ENCODE data around the gene AKAP5. TPM values are rescaled to one million over a fixed set of nuclear protein-coding genes. Genes with fewer than 3 reads are reported as not detected.

The AKAP5 gene
- total RNA-seq, 1 donor from 2014 or later: 2.9 TPM

- Histone ChIP-seq H3K9ac (ENCODE audit: low read length) (no peak overlapping the region), H3K4me3 (ENCODE audit: insufficient read depth, low read depth, low read length) (no peak overlapping the region), H3K9me3 (ENCODE audit: insufficient read depth, low read depth, low read length) (no peaks in the 10 kb centered on the region), H4K20me1 (ENCODE audit: insufficient read depth, low read length) (no peaks in the 10 kb centered on the region), H3K4me2 (ENCODE audit: low read length) (no peak overlapping the region), H3K27me3 (ENCODE audit: insufficient read depth, low read length) (no peaks in the 10 kb centered on the region), H2AFZ (ENCODE audit: low read depth, low read length) (no peak overlapping the region), H3K79me2 (ENCODE audit: insufficient read depth, low read length) (no peaks in the 10 kb centered on the region), H3K36me3 (ENCODE audit: insufficient read depth, low read length) (peaks cover 22% of the 10 kb centered on the region), H3K27ac (ENCODE audit: low read depth, low read length) (no peak overlapping the region), H3K4me1 (ENCODE audit: insufficient read depth, low read length) (peaks cover 24% of the 10 kb centered on the region)
- TF ChIP-seq EZH2 (IDR thresholded peaks at IDR 0.05; ENCODE audit: insufficient read depth, low read length) (no peak), CTCF (IDR thresholded peaks at IDR 0.05; ENCODE audit: insufficient read depth, low read depth, low read length) (no peak)
- peak overlapping the region; percentile 86 for H3K27ac Mint-ChIP-seq (ENCODE audit: unreplicated experiment)
- H3K36me3 Mint-ChIP-seq (ENCODE audit: low read depth, unreplicated experiment): peaks cover 20% of the 10 kb centered on the region
- H3K9me3 Mint-ChIP-seq (ENCODE audit: unreplicated experiment): no peaks in the 10 kb centered on the region
- H3K4me1 Mint-ChIP-seq (ENCODE audit: low read depth, unreplicated experiment): peaks cover 41% of the 10 kb centered on the region
- no peaks in the 10 kb centered on the region for H3K27me3 Mint-ChIP-seq (ENCODE audit: low read depth, unreplicated experiment)
- DNase-seq (ENCODE audit: low read depth): no peak
- peak overlapping the region; percentile 57 for H3K4me3 Mint-ChIP-seq (ENCODE audit: unreplicated experiment)
- FAIRE-seq: no peak
Observed at GRCh38 chr14:64444140-64444539, 21.2 kb upstream of the AKAP5 start.

GRCh38 chr14:64444984-64445845, 20.1 kb upstream of the AKAP5 start:
- no peak for TF ChIP-seq EZH2 (IDR thresholded peaks at IDR 0.05; ENCODE audit: insufficient read depth, low read length)
- no peak for TF ChIP-seq CTCF (IDR thresholded peaks at IDR 0.05; ENCODE audit: insufficient read depth, low read depth, low read length)
- H2AFZ ChIP-seq (ENCODE audit: low read depth, low read length): peak overlapping the region; percentile 23
- Mint-ChIP-seq H3K9me3 (ENCODE audit: unreplicated experiment) (no peaks in the 10 kb centered on the region), H3K4me1 (ENCODE audit: low read depth, unreplicated experiment) (peaks cover 39% of the 10 kb centered on the region), H3K4me3 (ENCODE audit: unreplicated experiment) (peak overlapping the region; percentile 36), H3K27me3 (ENCODE audit: low read depth, unreplicated experiment) (no peaks in the 10 kb centered on the region), H3K27ac (ENCODE audit: unreplicated experiment) (peak overlapping the region; percentile 86), H3K36me3 (ENCODE audit: low read depth, unreplicated experiment) (peaks cover 20% of the 10 kb centered on the region)
- no peaks in the 10 kb centered on the region for H3K27me3 ChIP-seq (ENCODE audit: insufficient read depth, low read length)
- H3K4me1 ChIP-seq (ENCODE audit: insufficient read depth, low read length): peaks cover 20% of the 10 kb centered on the region
- peak overlapping the region; percentile 65 for H3K9ac ChIP-seq (ENCODE audit: low read length)
- peaks cover 25% of the 10 kb centered on the region for H3K36me3 ChIP-seq (ENCODE audit: insufficient read depth, low read length)
- no peaks in the 10 kb centered on the region for H3K9me3 ChIP-seq (ENCODE audit: insufficient read depth, low read depth, low read length)
- peak overlapping the region; percentile 57 for H3K4me2 ChIP-seq (ENCODE audit: low read length)
- H3K79me2 ChIP-seq (ENCODE audit: insufficient read depth, low read length): no peaks in the 10 kb centered on the region
- FAIRE-seq: peak; percentile 84
- H4K20me1 ChIP-seq (ENCODE audit: insufficient read depth, low read length): no peaks in the 10 kb centered on the region
- no peak overlapping the region for H3K4me3 ChIP-seq (ENCODE audit: insufficient read depth, low read depth, low read length)
- H3K27ac ChIP-seq (ENCODE audit: low read depth, low read length): peak overlapping the region; percentile 81
- DNase-seq (ENCODE audit: low read depth): peak; percentile 83

Measured in astrocyte (in vitro differentiated cells and primary cell).